Astrocyte (in vitro differentiated cells and primary cell): Measurements from ENCODE around the gene STON1. TPM values are rescaled to one million over a fixed set of nuclear protein-coding genes. Genes with fewer than 3 reads are reported as not detected.

ENCODE experiments used
- DNase-seq: peaks from one replicate; pipeline ENCODE4 v3.0.0-alpha.2; 2010; ENCODE audit warnings: low read depth
- FAIRE-seq: peaks from 2 replicates; lab custom pipeline; 2011; peaks lifted over from hg19 to GRCh38; lab: Jason Lieb, UNC
- H2AFZ ChIP-seq: 2 replicates; pipeline ENCODE4 v1.6.0; 2012; ENCODE audit warnings: low read depth, low read length, inconsistent platforms
- H3K27ac ChIP-seq: 2 replicates; pipeline ENCODE4 v1.5.1; 2011; ENCODE audit warnings: low read depth, low read length, inconsistent platforms
- H3K27me3 ChIP-seq: 2 replicates; pipeline ENCODE4 v1.6.0; 2011; ENCODE audit warnings: low read length, inconsistent platforms; ENCODE audit not compliant: insufficient read depth
- H3K36me3 ChIP-seq: 2 replicates; pipeline ENCODE4 v1.5.1; 2011; ENCODE audit warnings: low read length, inconsistent platforms; ENCODE audit not compliant: insufficient read depth
- H3K4me1 ChIP-seq: 2 replicates; pipeline ENCODE4 v1.5.1; 2011; ENCODE audit warnings: low read length, inconsistent platforms; ENCODE audit not compliant: insufficient read depth
- H3K4me2 ChIP-seq: 2 replicates; pipeline ENCODE4 v1.6.0; 2012; ENCODE audit warnings: low read length, inconsistent platforms
- H3K4me3 ChIP-seq: 2 replicates; pipeline ENCODE4 v1.5.1; 2011; ENCODE audit warnings: low read depth, mild to moderate bottlenecking, low read length, inconsistent platforms; ENCODE audit not compliant: insufficient read depth
- H3K79me2 ChIP-seq: 2 replicates; pipeline ENCODE4 v1.6.0; 2012; ENCODE audit warnings: mild to moderate bottlenecking, low read length, inconsistent platforms; ENCODE audit not compliant: insufficient read depth
- H3K9ac ChIP-seq: 2 replicates; pipeline ENCODE4 v1.6.0; 2012; ENCODE audit warnings: mild to moderate bottlenecking, low read length, inconsistent platforms
- H3K9me3 ChIP-seq: 2 replicates; pipeline ENCODE4 v1.5.1; 2012; ENCODE audit warnings: low read depth, mild to moderate bottlenecking, low read length, inconsistent platforms; ENCODE audit not compliant: insufficient read depth
- H4K20me1 ChIP-seq: 2 replicates; pipeline ENCODE4 v1.6.0; 2012; ENCODE audit warnings: low read length, inconsistent platforms; ENCODE audit not compliant: insufficient read depth
- H3K27ac Mint-ChIP-seq: one replicate; pipeline ENCODE4 v1.8.0; 2021; ENCODE audit warnings: mild to moderate bottlenecking, mixed read lengths; ENCODE audit not compliant: unreplicated experiment
- H3K27me3 Mint-ChIP-seq: one replicate; pipeline ENCODE4 v1.8.0; 2021; ENCODE audit warnings: low read depth, mixed read lengths; ENCODE audit not compliant: unreplicated experiment
- H3K36me3 Mint-ChIP-seq: one replicate; pipeline ENCODE4 v1.8.0; 2021; ENCODE audit warnings: low read depth, mixed read lengths; ENCODE audit not compliant: unreplicated experiment
- H3K4me1 Mint-ChIP-seq: one replicate; pipeline ENCODE4 v1.8.0; 2021; ENCODE audit warnings: low read depth, mixed read lengths; ENCODE audit not compliant: unreplicated experiment
- H3K4me3 Mint-ChIP-seq: one replicate; pipeline ENCODE4 v1.8.0; 2021; ENCODE audit warnings: mild to moderate bottlenecking, moderate library complexity, mixed read lengths; ENCODE audit not compliant: unreplicated experiment
- H3K9me3 Mint-ChIP-seq: one replicate; pipeline ENCODE4 v1.8.0; 2021; ENCODE audit warnings: mild to moderate bottlenecking, mixed read lengths; ENCODE audit not compliant: unreplicated experiment
- CTCF ChIP-seq: IDR thresholded peaks from 2 replicates; pipeline ENCODE4 v1.5.1; 2011; ENCODE audit warnings: low read depth, mild to moderate bottlenecking, inconsistent platforms, low read length, moderate library complexity; ENCODE audit not compliant: insufficient read depth
- EZH2 ChIP-seq: IDR thresholded peaks from 2 replicates; pipeline ENCODE4 v1.6.1; 2012; ENCODE audit warnings: mild to moderate bottlenecking, low read length, inconsistent platforms; ENCODE audit not compliant: insufficient read depth
- total RNA-seq: library from RNA; stranded (reverse); gene quantifications from 2 replicates; pipeline ENCODE4 v1.2.1, GENCODE V29; 2021

STON1 gene
- total RNA-seq, 1 donor from 2014 or later: 7.3 TPM

GRCh38 chr2:48635786-48636185 is 105.8 kb downstream of the STON1 start:
- Mint-ChIP-seq H3K27ac (no peak overlapping the region), H3K36me3 (no peaks in the 10 kb centered on the region), H3K4me3 (no peak overlapping the region), H3K27me3 (no peaks in the 10 kb centered on the region), H3K4me1 (no peaks in the 10 kb centered on the region), H3K9me3 (peaks cover 8% of the 10 kb centered on the region)
- Histone ChIP-seq H3K4me2 (no peak overlapping the region), H3K9me3 (no peaks in the 10 kb centered on the region), H2AFZ (no peak overlapping the region), H3K4me1 (no peaks in the 10 kb centered on the region), H4K20me1 (no peaks in the 10 kb centered on the region), H3K9ac (no peak overlapping the region), H3K27ac (no peak overlapping the region), H3K36me3 (no peaks in the 10 kb centered on the region), H3K4me3 (no peak overlapping the region), H3K27me3 (no peaks in the 10 kb centered on the region), H3K79me2 (no peaks in the 10 kb centered on the region)
- FAIRE-seq (no peak), DNase-seq (no peak)
- TF ChIP-seq EZH2: no peak
- no peak for TF ChIP-seq CTCF

GRCh38 chr2:48638261-48638660 is 108.3 kb downstream of the STON1 start:
- H3K36me3 Mint-ChIP-seq: no peaks in the 10 kb centered on the region
- Histone ChIP-seq H3K9me3 (no peaks in the 10 kb centered on the region), H3K27ac (no peak overlapping the region), H3K9ac (no peak overlapping the region), H2AFZ (no peak overlapping the region), H4K20me1 (no peaks in the 10 kb centered on the region), H3K36me3 (no peaks in the 10 kb centered on the region), H3K4me3 (no peak overlapping the region), H3K79me2 (no peaks in the 10 kb centered on the region), H3K4me2 (no peak overlapping the region), H3K4me1 (no peaks in the 10 kb centered on the region), H3K27me3 (no peaks in the 10 kb centered on the region)
- no peak for FAIRE-seq
- no peak for TF ChIP-seq CTCF
- TF ChIP-seq EZH2: no peak
- no peaks in the 10 kb centered on the region for H3K4me1 Mint-ChIP-seq
- no peak overlapping the region for H3K27ac Mint-ChIP-seq
- no peak for DNase-seq
- H3K9me3 Mint-ChIP-seq: peaks cover 6% of the 10 kb centered on the region
- H3K4me3 Mint-ChIP-seq: no peak overlapping the region
- H3K27me3 Mint-ChIP-seq: no peaks in the 10 kb centered on the region

Other genes with a start within 250 kb of the STON1 start
- 13.4 and 14.6 TPM in 2 replicates for gene FOXN2, start 215.5 kb upstream of the STON1 start, total RNA-seq
- 17.2 and 18.6 TPM in 2 replicates for gene PPP1R21, start 89.4 kb upstream of the STON1 start, total RNA-seq
- not detected in 2 replicates for gene GTF2A1L, start 87.7 kb downstream of the STON1 start, total RNA-seq
- gene LHCGR, start 225.6 kb downstream of the STON1 start, total RNA-seq: not detected in 2 replicates